ENCODE data around the gene RUFY2. TPM values are rescaled to one million over a fixed set of nuclear protein-coding genes. Genes with fewer than 3 reads are reported as not detected.

Gene RUFY2
- polyA plus RNA-seq, 1 donor = 25.4 TPM

- Histone ChIP-seq H3K27me3 (ENCODE audit: control insufficient read depth, insufficient read depth, low read length) (no peaks in the 10 kb centered on the region), H3K4me3 (ENCODE audit: low read length) (no peak overlapping the region), H3K9me3 (ENCODE audit: control insufficient read depth, low read depth, low read length) (no peaks in the 10 kb centered on the region), H3K36me3 (ENCODE audit: control insufficient read depth, insufficient read depth, low read length) (peaks cover 10% of the 10 kb centered on the region), H3K4me1 (ENCODE audit: control insufficient read depth, insufficient read depth, low read length) (no peaks in the 10 kb centered on the region), H3K27ac (ENCODE audit: low read length) (no peak overlapping the region)
- no peak for DNase-seq
- WGBS (ENCODE audit: insufficient coverage, low lambda C conversion rate) = no CpG with 5 or more reads among the region's 5 CpGs
Observed at GRCh38 chr10:68423522-68423921, 16.4 kb upstream of the RUFY2 start.

DNA sequence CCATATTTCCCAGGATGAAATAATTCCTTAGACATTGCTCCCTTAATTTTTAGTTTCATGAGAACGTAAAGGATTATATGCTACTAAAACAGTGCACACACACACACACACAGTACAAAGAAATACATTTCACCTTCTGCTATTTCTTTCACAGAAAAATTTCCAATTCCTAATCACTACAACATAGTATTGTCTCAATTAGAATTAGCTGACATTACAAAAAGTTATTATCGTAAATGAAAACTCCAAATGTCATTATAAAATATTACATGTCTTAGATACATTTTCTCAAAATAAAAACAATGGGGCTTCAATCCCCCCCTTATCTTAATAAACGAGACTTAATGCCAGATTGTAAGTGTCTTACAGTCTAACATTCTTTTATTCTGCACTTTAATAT, 12.3 kb upstream of the RUFY2 start:
- Histone ChIP-seq H3K27me3 (ENCODE audit: control insufficient read depth, insufficient read depth, low read length) (no peaks in the 10 kb centered on the region), H3K4me1 (ENCODE audit: control insufficient read depth, insufficient read depth, low read length) (no peaks in the 10 kb centered on the region), H3K9me3 (ENCODE audit: control insufficient read depth, low read depth, low read length) (no peaks in the 10 kb centered on the region), H3K4me3 (ENCODE audit: low read length) (no peak overlapping the region), H3K36me3 (ENCODE audit: control insufficient read depth, insufficient read depth, low read length) (peaks cover 23% of the 10 kb centered on the region), H3K27ac (ENCODE audit: low read length) (no peak overlapping the region)
- WGBS (ENCODE audit: insufficient coverage, low lambda C conversion rate) = 83% methylated on average over 3 of the region's 3 CpGs
- no peak for DNase-seq

GRCh38 chr10:68408898-68409518, 1.9 kb upstream of the RUFY2 start:
- H3K36me3 ChIP-seq (ENCODE audit: control insufficient read depth, insufficient read depth, low read length) = no peaks in the 10 kb centered on the region
- no peak overlapping the region for H3K27ac ChIP-seq (ENCODE audit: low read length)
- no peaks in the 10 kb centered on the region for H3K27me3 ChIP-seq (ENCODE audit: control insufficient read depth, insufficient read depth, low read length)
- H3K4me1 ChIP-seq (ENCODE audit: control insufficient read depth, insufficient read depth, low read length) = no peaks in the 10 kb centered on the region
- WGBS (ENCODE audit: insufficient coverage, low lambda C conversion rate) = 100% methylated on average over 1 of the region's 2 CpGs
- no peak overlapping the region for H3K4me3 ChIP-seq (ENCODE audit: low read length)
- H3K9me3 ChIP-seq (ENCODE audit: control insufficient read depth, low read depth, low read length) = peaks cover 5% of the 10 kb centered on the region
- no peak for DNase-seq

DNA sequence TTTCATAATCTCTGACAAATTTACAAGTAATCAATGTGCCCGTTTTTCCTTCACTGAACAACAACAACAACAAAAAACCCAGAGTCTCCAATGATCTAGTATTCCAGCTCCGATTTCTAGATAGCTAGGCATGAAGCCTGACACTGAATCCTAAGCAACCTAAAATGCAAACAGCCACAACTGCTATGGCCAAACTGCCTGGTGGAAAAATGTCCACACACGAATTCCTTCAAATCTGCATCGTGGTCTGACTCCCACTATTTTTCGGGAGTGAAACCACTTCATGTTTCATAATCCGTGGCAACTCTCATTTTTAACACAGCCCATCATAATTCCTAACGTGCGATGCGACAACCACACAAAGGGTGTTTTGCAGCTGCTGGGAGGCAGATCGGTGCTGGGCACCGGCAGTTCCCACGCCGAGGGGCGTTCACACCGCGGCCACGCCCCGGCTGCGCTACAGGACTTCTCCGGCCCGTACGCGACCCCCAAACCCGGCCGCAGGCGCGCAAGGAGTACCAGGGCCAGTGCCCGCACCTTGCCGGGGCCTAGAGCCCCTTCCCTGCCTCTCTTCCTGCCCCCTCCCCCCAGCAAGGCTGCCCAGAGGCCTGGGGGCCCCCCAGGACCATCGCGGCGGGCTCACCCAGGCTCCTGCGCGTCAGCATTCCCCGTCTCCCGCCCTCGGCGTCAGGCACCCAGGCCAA, 814 bp downstream of the RUFY2 start:
- Histone ChIP-seq H3K36me3 (ENCODE audit: control insufficient read depth, insufficient read depth, low read length) (peaks cover 4% of the 10 kb centered on the region), H3K4me3 (ENCODE audit: low read length) (peak overlapping the region; percentile 99), H3K27me3 (ENCODE audit: control insufficient read depth, insufficient read depth, low read length) (no peaks in the 10 kb centered on the region), H3K4me1 (ENCODE audit: control insufficient read depth, insufficient read depth, low read length) (no peaks in the 10 kb centered on the region), H3K27ac (ENCODE audit: low read length) (peak overlapping the region; percentile 88), H3K9me3 (ENCODE audit: control insufficient read depth, low read depth, low read length) (peaks cover 5% of the 10 kb centered on the region)
- peak; percentile 42 to 72 for DNase-seq
- 0% methylated on average over 4 of the region's 38 CpGs for WGBS (ENCODE audit: insufficient coverage, low lambda C conversion rate)

DNA sequence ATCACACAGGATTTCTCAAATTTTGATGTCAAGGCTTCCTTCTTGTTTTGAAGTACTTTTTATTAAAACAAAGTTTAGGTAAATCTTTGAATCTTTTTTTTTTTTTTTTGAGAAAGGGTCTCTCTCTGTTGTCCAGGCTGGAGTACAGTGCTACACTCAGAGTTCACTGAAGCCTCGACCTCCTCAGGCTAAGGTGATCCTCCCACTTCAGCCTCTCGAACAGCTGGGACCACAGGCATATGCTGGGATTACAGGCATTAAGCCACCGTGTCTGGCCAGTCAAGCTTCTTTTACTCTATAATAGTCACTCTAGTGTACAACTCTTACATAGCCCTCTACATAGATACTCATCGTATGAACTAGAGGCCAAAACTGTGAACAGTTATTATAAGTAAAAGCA, 3.4 kb downstream of the RUFY2 start:
- H3K9me3 ChIP-seq (ENCODE audit: control insufficient read depth, low read depth, low read length) = peaks cover 5% of the 10 kb centered on the region
- H3K27ac ChIP-seq (ENCODE audit: low read length) = no peak overlapping the region
- H3K36me3 ChIP-seq (ENCODE audit: control insufficient read depth, insufficient read depth, low read length) = peaks cover 17% of the 10 kb centered on the region
- no peak overlapping the region for H3K4me3 ChIP-seq (ENCODE audit: low read length)
- no peaks in the 10 kb centered on the region for H3K4me1 ChIP-seq (ENCODE audit: control insufficient read depth, insufficient read depth, low read length)
- DNase-seq = no peak
- H3K27me3 ChIP-seq (ENCODE audit: control insufficient read depth, insufficient read depth, low read length) = no peaks in the 10 kb centered on the region
- no CpG with 5 or more reads among the region's 4 CpGs for WGBS (ENCODE audit: insufficient coverage, low lambda C conversion rate)

DNA sequence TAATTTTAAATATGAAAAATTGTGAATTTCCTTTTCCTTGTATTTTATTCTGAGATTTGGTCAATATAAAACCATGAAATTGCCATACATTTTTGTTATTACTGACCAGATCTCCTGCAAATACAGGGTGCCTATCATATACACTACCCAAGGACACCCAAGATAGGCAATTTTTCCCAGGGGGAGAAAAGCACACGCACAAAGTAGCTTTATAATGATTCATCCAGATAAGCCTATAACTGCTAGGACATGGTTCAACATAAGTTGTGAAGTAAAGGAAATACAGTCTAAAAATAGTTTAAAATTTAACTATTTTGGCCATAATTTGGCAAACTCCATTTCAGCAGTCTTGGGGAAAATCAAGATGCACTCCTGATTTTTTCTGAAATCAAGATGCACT, 4.8 kb downstream of the RUFY2 start:
- Histone ChIP-seq H3K4me3 (ENCODE audit: low read length) (no peak overlapping the region), H3K36me3 (ENCODE audit: control insufficient read depth, insufficient read depth, low read length) (peaks cover 21% of the 10 kb centered on the region), H3K4me1 (ENCODE audit: control insufficient read depth, insufficient read depth, low read length) (no peaks in the 10 kb centered on the region), H3K9me3 (ENCODE audit: control insufficient read depth, low read depth, low read length) (peaks cover 5% of the 10 kb centered on the region), H3K27ac (ENCODE audit: low read length) (no peak overlapping the region), H3K27me3 (ENCODE audit: control insufficient read depth, insufficient read depth, low read length) (no peaks in the 10 kb centered on the region)
- no peak for DNase-seq
- WGBS (ENCODE audit: insufficient coverage, low lambda C conversion rate) = no CpG with 5 or more reads among the region's 1 CpG

DNA sequence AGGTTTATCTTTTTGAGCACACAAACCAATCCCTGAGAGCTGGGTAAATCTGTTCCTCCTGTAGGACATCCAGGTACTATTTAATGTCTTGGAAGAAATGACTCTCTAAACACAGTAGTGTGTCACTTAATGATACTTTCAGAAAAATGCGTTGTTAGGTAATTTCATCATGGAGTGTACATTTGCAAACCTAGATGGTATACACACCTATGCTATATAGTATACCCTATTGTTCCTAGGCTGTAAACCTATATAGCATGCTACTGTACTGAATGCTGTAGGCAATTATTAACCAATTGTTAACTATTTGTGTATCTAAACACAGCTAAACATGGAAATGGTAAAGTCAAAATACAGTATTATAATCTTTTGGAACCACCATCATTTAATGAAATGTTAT, 10.1 kb downstream of the RUFY2 start:
- no peaks in the 10 kb centered on the region for H3K4me1 ChIP-seq (ENCODE audit: control insufficient read depth, insufficient read depth, low read length)
- WGBS (ENCODE audit: insufficient coverage, low lambda C conversion rate) = no CpG with 5 or more reads among the region's 1 CpG
- peaks cover 41% of the 10 kb centered on the region for H3K36me3 ChIP-seq (ENCODE audit: control insufficient read depth, insufficient read depth, low read length)
- H3K9me3 ChIP-seq (ENCODE audit: control insufficient read depth, low read depth, low read length) = no peaks in the 10 kb centered on the region
- H3K27me3 ChIP-seq (ENCODE audit: control insufficient read depth, insufficient read depth, low read length) = no peaks in the 10 kb centered on the region
- H3K27ac ChIP-seq (ENCODE audit: low read length) = no peak overlapping the region
- no peak overlapping the region for H3K4me3 ChIP-seq (ENCODE audit: low read length)
- no peak for DNase-seq

DNA sequence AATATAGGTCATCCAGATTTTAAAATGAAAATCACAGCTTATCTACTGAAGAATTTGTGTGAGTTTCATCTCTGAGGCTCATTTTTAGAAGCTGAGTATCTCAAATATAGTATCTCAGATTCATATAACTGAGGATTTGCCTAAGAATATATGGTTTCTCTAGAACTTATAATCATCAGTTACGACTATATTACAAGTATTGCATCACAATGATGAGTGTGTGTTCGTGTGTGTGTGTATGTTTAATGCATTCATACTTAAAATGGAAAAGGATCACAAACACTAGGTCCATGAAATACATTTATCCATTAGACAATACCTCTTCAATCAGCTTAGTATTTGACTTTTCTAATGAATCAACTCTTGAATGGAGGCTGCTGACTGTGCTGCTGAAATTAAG, 21.3 kb downstream of the RUFY2 start:
- Histone ChIP-seq H3K4me3 (ENCODE audit: low read length) (no peak overlapping the region), H3K27ac (ENCODE audit: low read length) (no peak overlapping the region), H3K27me3 (ENCODE audit: control insufficient read depth, insufficient read depth, low read length) (no peaks in the 10 kb centered on the region), H3K9me3 (ENCODE audit: control insufficient read depth, low read depth, low read length) (no peaks in the 10 kb centered on the region), H3K4me1 (ENCODE audit: control insufficient read depth, insufficient read depth, low read length) (no peaks in the 10 kb centered on the region), H3K36me3 (ENCODE audit: control insufficient read depth, insufficient read depth, low read length) (peaks cover 48% of the 10 kb centered on the region)
- no peak for DNase-seq
- no CpG with 5 or more reads among the region's 2 CpGs for WGBS (ENCODE audit: insufficient coverage, low lambda C conversion rate)

- DNase-seq = no peak
- Histone ChIP-seq H3K4me1 (ENCODE audit: control insufficient read depth, insufficient read depth, low read length) (no peaks in the 10 kb centered on the region), H3K4me3 (ENCODE audit: low read length) (no peak overlapping the region), H3K27me3 (ENCODE audit: control insufficient read depth, insufficient read depth, low read length) (no peaks in the 10 kb centered on the region), H3K36me3 (ENCODE audit: control insufficient read depth, insufficient read depth, low read length) (peaks cover 44% of the 10 kb centered on the region), H3K27ac (ENCODE audit: low read length) (no peak overlapping the region), H3K9me3 (ENCODE audit: control insufficient read depth, low read depth, low read length) (peaks cover 23% of the 10 kb centered on the region)
- no CpG with 5 or more reads among the region's 1 CpG for WGBS (ENCODE audit: insufficient coverage, low lambda C conversion rate)
Observed at GRCh38 chr10:68371604-68372003, 35.5 kb downstream of the RUFY2 start.

DNA sequence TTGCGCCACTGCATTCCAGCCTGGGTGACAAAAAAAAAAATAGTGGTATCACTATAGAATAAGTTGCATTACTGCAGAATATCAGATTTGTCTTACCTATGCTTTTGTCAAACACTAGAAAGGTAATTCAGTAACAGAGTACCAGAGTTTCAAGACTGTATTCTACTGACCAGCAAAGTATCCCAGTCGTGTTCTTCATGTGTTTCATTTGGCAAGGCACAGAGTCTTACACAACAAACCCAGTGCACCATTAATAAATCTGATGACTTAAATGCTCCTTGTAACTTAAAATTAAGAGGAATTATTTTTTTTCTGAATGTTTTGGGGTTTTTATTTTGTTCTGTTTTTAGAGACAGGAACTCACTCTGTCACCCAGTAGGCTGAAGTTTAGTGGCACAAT, 40.0 kb downstream of the RUFY2 start:
- WGBS (ENCODE audit: insufficient coverage, low lambda C conversion rate) = no CpG with 5 or more reads among the region's 2 CpGs
- H3K4me3 ChIP-seq (ENCODE audit: low read length) = no peak overlapping the region
- DNase-seq = no peak
- peaks cover 44% of the 10 kb centered on the region for H3K36me3 ChIP-seq (ENCODE audit: control insufficient read depth, insufficient read depth, low read length)
- peaks cover 8% of the 10 kb centered on the region for H3K9me3 ChIP-seq (ENCODE audit: control insufficient read depth, low read depth, low read length)
- H3K27ac ChIP-seq (ENCODE audit: low read length) = no peak overlapping the region
- no peaks in the 10 kb centered on the region for H3K4me1 ChIP-seq (ENCODE audit: control insufficient read depth, insufficient read depth, low read length)
- no peaks in the 10 kb centered on the region for H3K27me3 ChIP-seq (ENCODE audit: control insufficient read depth, insufficient read depth, low read length)

- Histone ChIP-seq H3K27ac (ENCODE audit: low read length) (no peak overlapping the region), H3K27me3 (ENCODE audit: control insufficient read depth, insufficient read depth, low read length) (no peaks in the 10 kb centered on the region), H3K9me3 (ENCODE audit: control insufficient read depth, low read depth, low read length) (peaks cover 4% of the 10 kb centered on the region), H3K4me1 (ENCODE audit: control insufficient read depth, insufficient read depth, low read length) (no peaks in the 10 kb centered on the region), H3K4me3 (ENCODE audit: low read length) (no peak overlapping the region), H3K36me3 (ENCODE audit: control insufficient read depth, insufficient read depth, low read length) (peaks cover 42% of the 10 kb centered on the region)
- DNase-seq = no peak
- no CpG with 5 or more reads among the region's 5 CpGs for WGBS (ENCODE audit: insufficient coverage, low lambda C conversion rate)
Observed at GRCh38 chr10:68366600-68366999, 40.5 kb downstream of the RUFY2 start.
